T-cell (primary cell): ENCODE results near the gene PCDH9. TPM values are rescaled to one million over a fixed set of nuclear protein-coding genes. Genes with fewer than 3 reads are reported as not detected.

Experiments
- ATAC-seq, 4 experiments: fragments of 200-7000 bp in 3 of 4; fragments of 150-1000 bp in 1 of 4; cut with Tn5 transposase; replicated peaks in 1 of 4; 1 replicate in 3 of 4; 2 replicates in 1 of 4; pipeline ENCODE4 v1.10.0; 2021; ENCODE audit warnings: moderate library complexity in 3 of 4, mild to moderate bottlenecking in 2 of 4, moderate number of reproducible peaks in 1 of 4
- CTCF ChIA-PET, 2 donors: fragments of 300-600 bp; sonication (Branson Sonifier 250); formaldehyde crosslinking; loops; one replicate each; lab custom pipeline; 2022; ENCODE audit warnings: antibody characterized with exemption in 2 of 2; lab: Charles Lee
- POLR2A ChIA-PET, 2 donors: fragments of 300-600 bp; sonication (Branson Sonifier 250); formaldehyde crosslinking; loops; one replicate each; lab custom pipeline; 2022; ENCODE audit warnings: antibody characterized with exemption in 2 of 2; lab: Charles Lee
- DNase-seq, 35 experiments: peaks; one replicate each; pipeline versions ENCODE4 v3.0.0 to v3.0.0-alpha.2; 2013 to 2023
- H3K27ac ChIP-seq: one replicate; pipeline ENCODE4 v1.5.1; 2013; ENCODE audit warnings: low read length
- H3K27me3 ChIP-seq, 2 experiments: replicated peaks in 1 of 2; 1 replicate in 1 of 2; 2 replicates in 1 of 2; pipeline versions ENCODE4 v1.6.1 to v1.7.0; 2013; ENCODE audit warnings: low read length in 1 of 2, mixed read lengths in 1 of 2; ENCODE audit not compliant: control insufficient read depth in 2 of 2, insufficient read depth in 2 of 2; ENCODE audit errors: extremely low read depth in 1 of 2
- H3K36me3 ChIP-seq, 2 donors: 1 replicate in 1 of 2; 2 replicates in 1 of 2; pipeline versions ENCODE4 v1.6.1 to v1.7.0; 2013; ENCODE audit warnings: low read length in 1 of 2; ENCODE audit not compliant: control insufficient read depth in 2 of 2, insufficient read depth in 1 of 2; ENCODE audit errors: extremely low read depth in 1 of 2
- H3K4me1 ChIP-seq, 2 experiments: 1 replicate in 1 of 2; 2 replicates in 1 of 2; pipeline versions ENCODE4 v1.6.1 to v1.7.0; 2013; ENCODE audit warnings: low read length in 2 of 2, mixed read lengths in 1 of 2; ENCODE audit not compliant: insufficient read depth in 2 of 2, control insufficient read depth in 1 of 2; ENCODE audit errors: extremely low read depth in 1 of 2
- H3K4me3 ChIP-seq, 2 donors: 1 replicate in 1 of 2; 2 replicates in 1 of 2; pipeline versions ENCODE4 v1.5.1 to v1.7.0; 2013; ENCODE audit warnings: mild to moderate bottlenecking in 2 of 2, low read length in 1 of 2, moderate library complexity in 1 of 2; ENCODE audit not compliant: control insufficient read depth in 1 of 2; ENCODE audit errors: extremely low read depth in 1 of 2
- H3K9me3 ChIP-seq: 2 replicates; pipeline ENCODE4 v1.7.0; 2013
- H3K27ac Mint-ChIP-seq, 2 donors: one replicate each; pipeline ENCODE4 v1.8.0; 2020 to 2021; ENCODE audit warnings: mild to moderate bottlenecking in 2 of 2, mixed read lengths in 2 of 2
- H3K27me3 Mint-ChIP-seq, 2 donors: one replicate each; pipeline ENCODE4 v1.8.0; 2021 to 2022; ENCODE audit warnings: mixed read lengths in 2 of 2
- H3K36me3 Mint-ChIP-seq: one replicate; pipeline ENCODE4 v1.8.0; 2021; ENCODE audit warnings: mixed read lengths
- H3K4me1 Mint-ChIP-seq, 3 donors: one replicate each; pipeline ENCODE4 v1.8.0; 2020 to 2022; ENCODE audit warnings: mixed read lengths in 3 of 3, mild to moderate bottlenecking in 1 of 3
- H3K4me3 Mint-ChIP-seq, 3 donors: one replicate each; pipeline ENCODE4 v1.8.0; 2020 to 2022; ENCODE audit warnings: mild to moderate bottlenecking in 3 of 3, mixed read lengths in 3 of 3, moderate library complexity in 3 of 3
- H3K9me3 Mint-ChIP-seq, 3 donors: one replicate each; pipeline ENCODE4 v1.8.0; 2020 to 2022; ENCODE audit warnings: mixed read lengths in 3 of 3
- WGBS: methylation state at CpG from one replicate; pipeline ENCODE4 v1.1.5; 2013; ENCODE audit warnings: missing lambda C conversion rate; ENCODE audit not compliant: insufficient coverage; 5-methylcytosine and 5-hydroxymethylcytosine counted together
- total RNA-seq, 35 experiments: library from RNA in 6 of 35; stranded (reverse) in 6 of 35; fragments of 120-200 nt in 1 of 35; gene quantifications; one replicate each; pipeline versions ENCODE4 v1.2.1 to v1.2.4 and lab custom pipeline; 2013 to 2026

PCDH9 gene
- total RNA-seq, 5 donors from 2014 or later (not counting 1 experiment from before 2014, with no cell fraction given) = 0.38 to 1.3 (median 0.53) TPM

DNA sequence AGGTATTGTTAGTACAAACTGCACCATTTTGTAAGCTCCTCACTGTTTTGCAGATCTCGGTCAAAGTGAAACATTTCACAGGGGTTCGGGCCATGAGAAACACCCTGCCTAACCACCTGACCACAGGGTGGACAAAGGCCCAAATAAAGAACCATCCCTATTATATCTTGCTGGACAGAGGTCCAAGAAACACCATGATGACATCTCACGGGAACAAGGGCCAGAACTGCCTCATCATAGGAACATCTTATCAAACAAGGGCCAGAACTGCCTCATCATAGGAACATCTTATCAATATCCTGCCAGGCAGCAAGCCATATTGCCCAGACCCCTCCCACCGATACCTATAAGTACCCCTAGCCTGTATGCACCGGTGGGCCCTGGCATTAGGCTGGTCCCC lies 99.7 kb downstream of the PCDH9 start:
- H3K4me3 Mint-ChIP-seq = no peak overlapping the region
- Histone ChIP-seq H3K27ac (no peak overlapping the region), H3K4me1 (no peaks in the 10 kb centered on the region), H3K36me3 (no peaks in the 10 kb centered on the region), H3K9me3 (no peaks in the 10 kb centered on the region), H3K27me3 (no peaks in the 10 kb centered on the region), H3K4me3 (no peak overlapping the region)
- 83% methylated on average over 4 of the region's 5 CpGs for WGBS
- DNase-seq = no peak
- H3K36me3 Mint-ChIP-seq = no peaks in the 10 kb centered on the region
- ChIA-PET CTCF (no interaction called here), POLR2A (no interaction called here)
- ATAC-seq = no peak
- H3K4me1 Mint-ChIP-seq = peaks cover 0 to 7% (median 0%) of the 10 kb centered on the region in 3 donors
- no peak overlapping the region for H3K27ac Mint-ChIP-seq
- no peaks in the 10 kb centered on the region for H3K27me3 Mint-ChIP-seq
- H3K9me3 Mint-ChIP-seq = no peaks in the 10 kb centered on the region

DNA sequence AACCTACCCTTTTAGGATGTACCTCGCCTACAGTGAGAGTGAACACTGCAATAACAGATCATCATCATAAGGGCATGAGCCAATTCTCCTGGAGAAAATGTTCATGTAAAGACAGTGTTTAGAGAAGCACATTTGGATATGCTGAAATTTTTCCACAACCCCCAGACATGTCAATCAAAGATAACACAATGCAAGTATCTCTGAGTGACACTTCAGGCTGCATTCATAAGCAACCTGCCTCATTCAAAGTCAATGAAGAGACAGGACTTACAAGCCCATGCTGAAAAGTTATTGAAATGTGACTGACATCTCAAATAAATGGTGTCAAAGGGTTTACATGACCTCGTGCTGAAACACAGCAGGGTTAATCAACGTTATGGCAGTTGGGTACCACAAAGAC lies 102.0 kb downstream of the PCDH9 start:
- CTCF ChIA-PET = no interaction called here
- WGBS = no CpG with 5 or more reads among the region's 3 CpGs
- Mint-ChIP-seq H3K27me3 (no peaks in the 10 kb centered on the region), H3K9me3 (no peaks in the 10 kb centered on the region), H3K27ac (no peak overlapping the region), H3K4me3 (no peak overlapping the region), H3K4me1 (peaks cover 0 to 2% (median 0%) of the 10 kb centered on the region in 3 donors), H3K36me3 (no peaks in the 10 kb centered on the region)
- no peaks in the 10 kb centered on the region for H3K9me3 ChIP-seq
- POLR2A ChIA-PET = no interaction called here
- H3K36me3 ChIP-seq = no peaks in the 10 kb centered on the region
- ATAC-seq (no peak), DNase-seq (no peak)
- no peaks in the 10 kb centered on the region for H3K27me3 ChIP-seq
- H3K4me1 ChIP-seq = no peaks in the 10 kb centered on the region
- no peak overlapping the region for H3K27ac ChIP-seq
- H3K4me3 ChIP-seq = no peak overlapping the region

- Mint-ChIP-seq H3K4me1 (peaks cover 0 to 5% (median 0%) of the 10 kb centered on the region in 3 donors), H3K36me3 (no peaks in the 10 kb centered on the region), H3K4me3 (no peak overlapping the region), H3K27ac (no peak overlapping the region), H3K27me3 (no peaks in the 10 kb centered on the region), H3K9me3 (no peaks in the 10 kb centered on the region)
- POLR2A ChIA-PET = no interaction called here
- Histone ChIP-seq H3K4me3 (no peak overlapping the region), H3K27ac (no peak overlapping the region), H3K27me3 (no peaks in the 10 kb centered on the region), H3K36me3 (no peaks in the 10 kb centered on the region), H3K9me3 (no peaks in the 10 kb centered on the region), H3K4me1 (no peaks in the 10 kb centered on the region)
- DNase-seq = no peak
- CTCF ChIA-PET = no interaction called here
- no peak for ATAC-seq
These were observed 104.5 kb downstream of the PCDH9 start for GRCh38 chr13:67125681-67126080.

GRCh38 chr13:67123165-67123564 lies 107.0 kb downstream of the PCDH9 start:
- ATAC-seq (no peak), DNase-seq (peak in 1 of 35 experiments; percentile 1)
- WGBS = 17% methylated on average over 1 of the region's 3 CpGs
- no peaks in the 10 kb centered on the region for H3K9me3 Mint-ChIP-seq
- no peaks in the 10 kb centered on the region for H3K4me1 ChIP-seq
- H3K27me3 ChIP-seq = no peaks in the 10 kb centered on the region
- H3K4me1 Mint-ChIP-seq = peaks cover 0 to 5% (median 0%) of the 10 kb centered on the region in 3 donors
- no peak overlapping the region for H3K4me3 ChIP-seq
- H3K4me3 Mint-ChIP-seq = no peak overlapping the region
- no peak overlapping the region for H3K27ac Mint-ChIP-seq
- no peaks in the 10 kb centered on the region for H3K36me3 Mint-ChIP-seq
- H3K9me3 ChIP-seq = no peaks in the 10 kb centered on the region
- no peaks in the 10 kb centered on the region for H3K27me3 Mint-ChIP-seq
- H3K36me3 ChIP-seq = no peaks in the 10 kb centered on the region
- no peak overlapping the region for H3K27ac ChIP-seq
- CTCF ChIA-PET = no interaction called here
- POLR2A ChIA-PET = no interaction called here

- Histone ChIP-seq H3K9me3 (no peaks in the 10 kb centered on the region), H3K27me3 (no peaks in the 10 kb centered on the region), H3K36me3 (no peaks in the 10 kb centered on the region), H3K4me1 (no peaks in the 10 kb centered on the region), H3K27ac (no peak overlapping the region), H3K4me3 (no peak overlapping the region)
- Mint-ChIP-seq H3K27ac (no peak overlapping the region), H3K4me1 (peaks cover 0 to 5% (median 0%) of the 10 kb centered on the region in 3 donors), H3K36me3 (no peaks in the 10 kb centered on the region), H3K4me3 (no peak overlapping the region), H3K27me3 (no peaks in the 10 kb centered on the region), H3K9me3 (peaks cover 0 to 2% (median 0%) of the 10 kb centered on the region in 3 donors)
- DNase-seq (no peak), ATAC-seq (no peak)
- POLR2A ChIA-PET = no interaction called here
- 100% methylated on average over 1 of the region's 6 CpGs for WGBS
- CTCF ChIA-PET = no interaction called here
These were observed 107.9 kb downstream of the PCDH9 start for GRCh38 chr13:67122251-67122650.

- Mint-ChIP-seq H3K36me3 (no peaks in the 10 kb centered on the region), H3K9me3 (peaks cover 0 to 3% (median 0%) of the 10 kb centered on the region in 3 donors), H3K27me3 (no peaks in the 10 kb centered on the region), H3K4me3 (no peak overlapping the region), H3K27ac (no peak overlapping the region), H3K4me1 (peaks cover 0 to 5% (median 0%) of the 10 kb centered on the region in 3 donors)
- POLR2A ChIA-PET = no interaction called here
- ATAC-seq (no peak), DNase-seq (no peak)
- no peaks in the 10 kb centered on the region for H3K36me3 ChIP-seq
- no peaks in the 10 kb centered on the region for H3K9me3 ChIP-seq
- no CpG with 5 or more reads among the region's 6 CpGs for WGBS
- no peaks in the 10 kb centered on the region for H3K27me3 ChIP-seq
- CTCF ChIA-PET = no interaction called here
- no peak overlapping the region for H3K27ac ChIP-seq
- no peak overlapping the region for H3K4me3 ChIP-seq
- no peaks in the 10 kb centered on the region for H3K4me1 ChIP-seq
These were observed 109.1 kb downstream of the PCDH9 start for GRCh38 chr13:67120872-67121531.
